A673 (cell line): ENCODE results near the gene EPHB4.

ENCODE experiments used
- CTCF ChIP-seq: fragments of 300-800, 200-600 bp; sonication (generic); conservative IDR thresholded peaks from 2 replicates; pipeline ENCODE4 v1.5.1; 2017; ENCODE audit warnings: low read depth, mild to moderate bottlenecking, antibody characterized with exemption, low read length, moderate library complexity, mixed read lengths
- EZH2 ChIP-seq: fragments of 200-600 bp; sonication (generic); IDR thresholded peaks from 2 replicates; pipeline ENCODE4 v1.6.1; 2017; ENCODE audit warnings: borderline replicate concordance, low read depth, mild to moderate bottlenecking, mixed read lengths, antibody characterized with exemption, low read length; ENCODE audit not compliant: poor library complexity, severe bottlenecking

- TF ChIP-seq CTCF, result no peak
- no peak for TF ChIP-seq EZH2
These were observed 28.2 kb upstream of the EPHB4 start for GRCh38 chr7:100855515-100855914.
